B cell (primary cell): ENCODE data around the gene STARD3NL. TPM values are rescaled to one million over a fixed set of nuclear protein-coding genes. Genes with fewer than 3 reads are reported as not detected.

Experiments used
- ATAC-seq: fragments of 200-7000 bp; cut with Tn5 transposase; one replicate; pipeline ENCODE4 v1.10.0; 2021; ENCODE audit warnings: low read depth, mild to moderate bottlenecking, moderate number of reproducible peaks, moderate library complexity
- CTCF ChIA-PET: fragments of 350-600 bp; sonication (Branson Sonifier 250); formaldehyde crosslinking; loops from one replicate; lab custom pipeline; 2021; ENCODE audit warnings: antibody characterized with exemption, inconsistent platforms; lab: Charles Lee
- POLR2A ChIA-PET: fragments of 350-600 bp; sonication (Branson Sonifier 250); formaldehyde crosslinking; loops from one replicate; lab custom pipeline; 2021; ENCODE audit warnings: antibody characterized with exemption; lab: Charles Lee
- DNase-seq: peaks from one replicate; pipeline ENCODE4 v3.0.0; 2013
- H2AFZ ChIP-seq: 2 replicates; pipeline ENCODE4 v1.6.1; 2012; ENCODE audit warnings: mild to moderate bottlenecking, low read depth, low read length; ENCODE audit not compliant: insufficient read depth, poor library complexity, severe bottlenecking
- H3K27ac ChIP-seq, 2 donors: 1 replicate in 1 of 2; 2 replicates in 1 of 2; pipeline ENCODE4 v1.5.1; 2012 to 2013; ENCODE audit warnings: low read length in 2 of 2, mild to moderate bottlenecking in 2 of 2, moderate library complexity in 1 of 2
- H3K27me3 ChIP-seq, 4 experiments: fragments of 200-600 bp in 1 of 4; sonication (generic) in 1 of 4; replicated peaks in 1 of 4; 1 replicate in 2 of 4; 2 replicates in 2 of 4; pipeline versions ENCODE4 v1.6.1 to v1.7.0; 2013 to 2016; ENCODE audit warnings: low read length in 3 of 4, mild to moderate bottlenecking in 2 of 4, mixed read lengths in 1 of 4, moderate library complexity in 1 of 4; ENCODE audit not compliant: insufficient read depth in 4 of 4, control insufficient read depth in 3 of 4; ENCODE audit errors: control extremely low read depth in 1 of 4
- H3K36me3 ChIP-seq, 2 experiments: replicated peaks in 1 of 2; 1 replicate in 1 of 2; 2 replicates in 1 of 2; pipeline versions ENCODE4 v1.6.1 to v1.7.1; 2013; ENCODE audit warnings: low read length in 1 of 2; ENCODE audit not compliant: insufficient read depth in 2 of 2, control insufficient read depth in 1 of 2; ENCODE audit errors: control extremely low read depth in 1 of 2, extremely low read depth in 1 of 2
- H3K4me1 ChIP-seq, 2 donors: fragments of 200-600 bp in 1 of 2; sonication (generic) in 1 of 2; 1 replicate in 1 of 2; 2 replicates in 1 of 2; pipeline versions ENCODE4 v1.5.1 to v1.6.1; 2013 to 2017; ENCODE audit warnings: low read length in 2 of 2; ENCODE audit not compliant: control insufficient read depth in 2 of 2, insufficient read depth in 2 of 2
- H3K4me2 ChIP-seq: replicated peaks from 2 replicates; pipeline ENCODE3; 2012; ENCODE audit warnings: mild to moderate bottlenecking, low read depth, low read length; ENCODE audit not compliant: poor library complexity, severe bottlenecking
- H3K4me3 ChIP-seq, 5 experiments: fragments of 200-600 bp in 1 of 5; sonication (generic) in 1 of 5; 1 replicate in 3 of 5; 2 replicates in 2 of 5; pipeline versions ENCODE4 v1.5.1 to v1.7.0; 2011 to 2016; ENCODE audit warnings: low read length in 4 of 5, mild to moderate bottlenecking in 4 of 5, low read depth in 2 of 5, control low read depth in 1 of 5, moderate library complexity in 1 of 5; ENCODE audit not compliant: insufficient read depth in 1 of 5; ENCODE audit errors: control extremely low read depth in 1 of 5, extremely low read depth in 1 of 5
- H3K79me2 ChIP-seq: fragments of 200-600 bp; sonication (generic); one replicate; pipeline ENCODE4 v1.6.0; 2016; ENCODE audit warnings: low read length; ENCODE audit not compliant: control insufficient read depth, insufficient read depth
- H3K9ac ChIP-seq: fragments of 200-600 bp; sonication (generic); 2 replicates; pipeline ENCODE4 v1.6.1; 2017; ENCODE audit warnings: mild to moderate bottlenecking, low read length, moderate library complexity
- H3K9me3 ChIP-seq, 3 donors: one replicate each; pipeline versions ENCODE4 v1.6.1 to v1.7.1; 2013; ENCODE audit warnings: low read length in 2 of 3; ENCODE audit not compliant: control insufficient read depth in 2 of 3, insufficient read depth in 1 of 3; ENCODE audit errors: control extremely low read depth in 1 of 3
- H4K20me1 ChIP-seq: 2 replicates; pipeline ENCODE4 v1.6.0; 2012; ENCODE audit warnings: mild to moderate bottlenecking, low read length; ENCODE audit not compliant: insufficient read depth, control insufficient read depth, poor library complexity, severe bottlenecking
- H3K27ac Mint-ChIP-seq: one replicate; pipeline ENCODE4 v1.8.0; 2021; ENCODE audit warnings: mixed read lengths
- H3K27me3 Mint-ChIP-seq: one replicate; pipeline ENCODE4 v1.8.0; 2021; ENCODE audit warnings: mixed read lengths
- H3K4me1 Mint-ChIP-seq: one replicate; pipeline ENCODE4 v1.8.0; 2021; ENCODE audit warnings: mixed read lengths
- H3K4me3 Mint-ChIP-seq: one replicate; pipeline ENCODE4 v1.8.0; 2021; ENCODE audit warnings: mixed read lengths
- H3K9me3 Mint-ChIP-seq: one replicate; pipeline ENCODE4 v1.8.0; 2022; ENCODE audit warnings: mixed read lengths; ENCODE audit not compliant: insufficient read depth
- EZH2 ChIP-seq: IDR thresholded peaks from 2 replicates; pipeline ENCODE4 v1.6.1; 2012; ENCODE audit warnings: borderline replicate concordance, low read depth, mild to moderate bottlenecking, moderate library complexity, low read length; ENCODE audit not compliant: insufficient read depth, poor library complexity, severe bottlenecking
- WGBS: methylation state at CpG from one replicate; pipeline ENCODE4 v1.1.5; 2013; ENCODE audit warnings: missing lambda C conversion rate; ENCODE audit not compliant: insufficient coverage; 5-methylcytosine and 5-hydroxymethylcytosine counted together
- intact Hi-C: fragments of 100-400 bp; cut with micrococcal nuclease; formaldehyde crosslinking; loops from one replicate; pipeline ENCODE4 v1.10.0; 2022
- polyA plus RNA-seq: library from polyadenylated mRNA; depleted of rRNA; stranded (reverse); fragments of >200 nt; gene quantifications from 2 replicates; pipeline ENCODE4 v1.2.3, GENCODE V29; 2012
- total RNA-seq, 2 donors: library from RNA; stranded (reverse); fragments of 120-200 nt in 1 of 2; gene quantifications; 1 replicate in 1 of 2; 2 replicates in 1 of 2; pipeline versions ENCODE4 v1.2.3 to v1.2.4, GENCODE V29; 2013 to 2022
- TF ChIP-seq, protein P1 (sequence below): fragments of 200-600 bp; IDR thresholded peaks from one replicate; pipeline ENCODE4 v1.8.0; 2022; ENCODE audit warnings: antibody characterized with exemption, mild to moderate bottlenecking

STARD3NL gene
- total and polyA plus RNA-seq, 2 donors (not counting 1 experiment from before 2014, with no cell fraction given) = 13.4 to 24.5 TPM

DNA sequence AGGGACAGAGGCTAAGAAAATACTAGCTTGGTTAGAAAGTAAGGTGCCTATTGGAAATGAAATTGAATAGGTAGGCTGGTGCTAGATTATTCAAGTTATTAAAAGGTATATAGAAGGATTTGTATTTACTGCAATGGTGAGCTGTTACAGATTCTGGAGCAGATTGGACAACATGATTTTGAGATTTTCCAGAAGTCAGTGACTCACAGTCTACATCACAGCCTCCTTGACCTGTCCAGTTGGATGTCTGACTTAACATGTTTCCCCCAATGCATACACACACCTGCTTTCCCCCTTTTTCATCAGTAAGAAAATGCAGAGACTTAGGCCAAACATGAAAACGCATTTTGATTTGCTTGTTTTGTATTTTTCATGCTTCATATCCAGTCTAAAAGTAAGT is 33.4 kb downstream of the STARD3NL start:
- Mint-ChIP-seq H3K4me1 (peaks cover 7% of the 10 kb centered on the region), H3K27ac (no peak overlapping the region), H3K27me3 (no peaks in the 10 kb centered on the region), H3K9me3 (no peaks in the 10 kb centered on the region), H3K4me3 (no peak overlapping the region)
- Histone ChIP-seq H2AFZ (no peak overlapping the region), H4K20me1 (no peaks in the 10 kb centered on the region), H3K4me1 (peaks cover 4 to 9% of the 10 kb centered on the region in 2 donors), H3K79me2 (no peaks in the 10 kb centered on the region), H3K4me2 (no peak overlapping the region), H3K27ac (no peak overlapping the region), H3K27me3 (no peaks in the 10 kb centered on the region), H3K36me3 (peaks cover 0 to 29% of the 10 kb centered on the region in 2 experiments), H3K4me3 (no peak overlapping the region), H3K9me3 (no peaks in the 10 kb centered on the region), H3K9ac (no peak overlapping the region)
- ATAC-seq (no peak), DNase-seq (no peak)
- ChIA-PET CTCF (interaction anchor here (0.6 kb wide), 1 partner anchor 75 kb away, joined by 3 read pairs; no protein-coding TSS in a partner anchor), POLR2A (no interaction called here)
- 100% methylated on average over 1 of the region's 1 CpG for WGBS
- TF ChIP-seq, protein P1, sequence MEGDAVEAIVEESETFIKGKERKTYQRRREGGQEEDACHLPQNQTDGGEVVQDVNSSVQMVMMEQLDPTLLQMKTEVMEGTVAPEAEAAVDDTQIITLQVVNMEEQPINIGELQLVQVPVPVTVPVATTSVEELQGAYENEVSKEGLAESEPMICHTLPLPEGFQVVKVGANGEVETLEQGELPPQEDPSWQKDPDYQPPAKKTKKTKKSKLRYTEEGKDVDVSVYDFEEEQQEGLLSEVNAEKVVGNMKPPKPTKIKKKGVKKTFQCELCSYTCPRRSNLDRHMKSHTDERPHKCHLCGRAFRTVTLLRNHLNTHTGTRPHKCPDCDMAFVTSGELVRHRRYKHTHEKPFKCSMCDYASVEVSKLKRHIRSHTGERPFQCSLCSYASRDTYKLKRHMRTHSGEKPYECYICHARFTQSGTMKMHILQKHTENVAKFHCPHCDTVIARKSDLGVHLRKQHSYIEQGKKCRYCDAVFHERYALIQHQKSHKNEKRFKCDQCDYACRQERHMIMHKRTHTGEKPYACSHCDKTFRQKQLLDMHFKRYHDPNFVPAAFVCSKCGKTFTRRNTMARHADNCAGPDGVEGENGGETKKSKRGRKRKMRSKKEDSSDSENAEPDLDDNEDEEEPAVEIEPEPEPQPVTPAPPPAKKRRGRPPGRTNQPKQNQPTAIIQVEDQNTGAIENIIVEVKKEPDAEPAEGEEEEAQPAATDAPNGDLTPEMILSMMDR = no peak
- no peak for TF ChIP-seq EZH2
- intact Hi-C loops = no loop called here

DNA sequence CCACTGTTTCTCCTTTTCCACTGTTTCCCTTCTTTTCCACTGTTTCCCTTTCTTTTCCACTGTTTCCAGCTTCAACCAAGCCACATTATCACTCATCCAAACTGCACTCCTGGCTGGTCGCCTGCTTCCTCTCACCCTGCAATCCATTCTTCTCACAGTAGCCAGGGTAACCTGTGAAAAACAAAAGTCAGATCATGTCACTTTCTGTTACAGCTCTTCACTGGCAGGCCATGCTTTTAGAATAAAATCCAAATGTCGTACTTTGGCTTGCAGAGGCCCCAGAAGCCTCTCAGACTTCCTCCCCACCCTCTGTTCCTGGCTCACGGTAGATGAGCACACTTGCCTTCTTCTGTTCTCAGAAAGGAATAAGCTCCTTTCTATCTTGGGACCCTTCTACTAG is 33.9 kb downstream of the STARD3NL start:
- ATAC-seq (no peak), DNase-seq (no peak)
- Mint-ChIP-seq H3K4me3 (no peak overlapping the region), H3K27ac (no peak overlapping the region), H3K4me1 (peaks cover 7% of the 10 kb centered on the region), H3K27me3 (no peaks in the 10 kb centered on the region), H3K9me3 (no peaks in the 10 kb centered on the region)
- Histone ChIP-seq H3K4me3 (no peak overlapping the region), H3K27ac (no peak overlapping the region), H3K27me3 (no peaks in the 10 kb centered on the region), H3K4me2 (no peak overlapping the region), H3K4me1 (peaks cover 4 to 9% of the 10 kb centered on the region in 2 donors), H3K9ac (no peak overlapping the region), H4K20me1 (no peaks in the 10 kb centered on the region), H2AFZ (no peak overlapping the region), H3K9me3 (no peaks in the 10 kb centered on the region), H3K36me3 (peaks cover 0 to 29% of the 10 kb centered on the region in 2 experiments), H3K79me2 (no peaks in the 10 kb centered on the region)
- ChIA-PET POLR2A (no interaction called here), CTCF (interaction anchor here (0.6 to 1.0 kb wide), 3 partner anchors 10 to 104 kb away, joined by 3 read pairs; no protein-coding TSS in a partner anchor)
- no peak for TF ChIP-seq EZH2
- TF ChIP-seq, protein P1 = no peak
- 100% methylated on average over 1 of the region's 3 CpGs for WGBS
- intact Hi-C loops = no loop called here
